WERI-Rb-1 (cell line): Measurements from ENCODE around the gene GRB14.
"Not testable (repeated sequence)": the region's sequence is repeated elsewhere in the genome, so short reads cannot be mapped to it uniquely, and the experiment has no call there.

Source experiments
- DNase-seq: peaks from one replicate; pipeline ENCODE4 v3.0.0-alpha.2; 2020
- H3K27ac ChIP-seq: fragments of 250-450 bp; sonication (Bioruptor Pico); 2 replicates; pipeline ENCODE4 v1.5.1; 2020; ENCODE audit warnings: mild to moderate bottlenecking, moderate library complexity
- H3K27me3 ChIP-seq: fragments of 250-450 bp; sonication (Bioruptor Pico); 2 replicates; pipeline ENCODE4 v1.5.1; 2021; ENCODE audit warnings: mild to moderate bottlenecking, low read depth, moderate library complexity; ENCODE audit not compliant: insufficient read depth, severe bottlenecking
- H3K36me3 ChIP-seq: fragments of 250-450 bp; sonication (Bioruptor Pico); 2 replicates; pipeline ENCODE4 v1.5.1; 2020; ENCODE audit warnings: mild to moderate bottlenecking, moderate library complexity
- H3K4me3 ChIP-seq: 2 replicates; pipeline ENCODE4 v1.5.1; 2011; ENCODE audit warnings: low read depth, mild to moderate bottlenecking, control low read depth, low read length
- H3K9me3 ChIP-seq: fragments of 250-450 bp; sonication (Bioruptor Pico); 2 replicates; pipeline ENCODE4 v1.5.1; 2021; ENCODE audit warnings: mild to moderate bottlenecking, moderate library complexity; ENCODE audit not compliant: severe bottlenecking
- CTCF ChIP-seq: IDR thresholded peaks from 2 replicates; pipeline ENCODE4 v1.5.1; 2011; ENCODE audit warnings: low read depth, mild to moderate bottlenecking, control low read depth, inconsistent platforms, low read length

GRB14 gene

GRCh38 chr2:164473021-164473420 is 148.3 kb downstream of the GRB14 start:
- H3K4me3 ChIP-seq, result no peak overlapping the region
- no peak for TF ChIP-seq CTCF
- no peak for DNase-seq
- H3K27ac ChIP-seq, result no peak overlapping the region
- H3K27me3 ChIP-seq, result no peaks in the 10 kb centered on the region
- no peaks in the 10 kb centered on the region for H3K9me3 ChIP-seq
- no peaks in the 10 kb centered on the region for H3K36me3 ChIP-seq

- not testable (repeated sequence) for H3K9me3 ChIP-seq, H3K27ac ChIP-seq, H3K36me3 ChIP-seq, H3K4me3 ChIP-seq, DNase-seq, H3K27me3 ChIP-seq
These were observed 156.2 kb downstream of the GRB14 start for GRCh38 chr2:164465047-164465446.

DNA sequence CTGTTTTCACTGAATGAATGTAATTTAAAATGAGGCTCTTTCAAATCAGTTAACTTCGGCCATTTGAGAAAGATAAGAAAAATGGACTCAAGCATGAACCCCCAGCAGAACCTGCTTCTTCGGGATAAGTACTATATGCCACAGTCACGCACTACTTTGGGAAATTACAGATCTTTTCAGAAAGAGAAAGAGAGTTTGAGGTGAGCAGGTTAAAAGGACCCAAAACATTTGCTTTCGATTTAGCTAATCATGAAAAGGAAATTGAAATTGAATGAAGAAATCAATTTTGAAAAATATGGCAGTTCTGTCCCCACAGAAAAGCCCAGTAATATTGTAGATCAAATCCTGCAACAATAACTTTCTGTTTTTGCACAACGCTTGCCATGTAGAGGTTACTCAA is 156.9 kb downstream of the GRB14 start:
- DNase-seq, result no peak
- no peaks in the 10 kb centered on the region for H3K9me3 ChIP-seq
- TF ChIP-seq CTCF, result no peak
- no peaks in the 10 kb centered on the region for H3K36me3 ChIP-seq
- H3K27ac ChIP-seq, result no peak overlapping the region
- no peaks in the 10 kb centered on the region for H3K27me3 ChIP-seq
- H3K4me3 ChIP-seq, result no peak overlapping the region

- Histone ChIP-seq H3K27ac (no peak overlapping the region), H3K36me3 (no peaks in the 10 kb centered on the region), H3K9me3 (no peaks in the 10 kb centered on the region), H3K27me3 (no peaks in the 10 kb centered on the region), H3K4me3 (no peak overlapping the region)
- DNase-seq, result peak; percentile 32
- TF ChIP-seq CTCF, result no peak
These were observed 162.5 kb downstream of the GRB14 start for GRCh38 chr2:164458792-164459191.

- no peak for DNase-seq
- H3K9me3 ChIP-seq, result no peaks in the 10 kb centered on the region
- H3K27me3 ChIP-seq, result no peaks in the 10 kb centered on the region
- H3K36me3 ChIP-seq, result no peaks in the 10 kb centered on the region
- TF ChIP-seq CTCF, result no peak
- H3K27ac ChIP-seq, result no peak overlapping the region
- no peak overlapping the region for H3K4me3 ChIP-seq
These were observed 164.0 kb downstream of the GRB14 start for GRCh38 chr2:164457271-164457670.

DNA sequence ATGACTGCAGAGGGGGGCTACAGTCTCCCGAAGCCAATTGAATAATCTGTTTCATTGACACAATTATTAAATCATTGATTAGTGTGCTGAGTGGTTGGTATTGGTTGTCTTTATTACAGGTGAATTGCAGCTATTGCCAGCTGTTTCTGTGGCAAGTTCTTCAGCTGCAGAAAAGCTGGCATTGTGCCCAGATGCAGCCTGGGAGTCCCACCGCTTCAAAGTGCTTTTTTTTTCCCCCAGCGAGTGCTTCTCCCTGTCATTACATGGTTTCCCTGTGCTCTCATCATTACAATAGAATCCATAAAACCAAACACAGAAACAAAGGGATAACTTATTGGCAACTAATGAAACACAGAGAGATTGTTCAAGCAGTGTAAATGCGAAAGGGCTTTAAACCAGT is 164.7 kb downstream of the GRB14 start:
- DNase-seq, result no peak
- no peak overlapping the region for H3K4me3 ChIP-seq
- no peak overlapping the region for H3K27ac ChIP-seq
- no peaks in the 10 kb centered on the region for H3K36me3 ChIP-seq
- TF ChIP-seq CTCF, result no peak
- H3K27me3 ChIP-seq, result no peaks in the 10 kb centered on the region
- H3K9me3 ChIP-seq, result no peaks in the 10 kb centered on the region
